Skeletal muscle satellite cell (primary cell): ENCODE data around the gene NUTM2E. TPM values are rescaled to one million over a fixed set of nuclear protein-coding genes. Genes with fewer than 3 reads are reported as not detected.
A peak's percentile ranks its signal among the peaks of the same experiment; 100 is the strongest.
"Not testable (repeated sequence)": the region's sequence is repeated elsewhere in the genome, so short reads cannot be mapped to it uniquely, and the experiment has no call there.

Experiments
- H3K27me3 ChIP-seq: 2 replicates; pipeline ENCODE4 v1.7.0; 2013; ENCODE audit warnings: low read length; ENCODE audit not compliant: control insufficient read depth, insufficient read depth
- H3K36me3 ChIP-seq: 2 replicates; pipeline ENCODE4 v1.7.0; 2013; ENCODE audit warnings: mild to moderate bottlenecking, control low read depth, low read length; ENCODE audit not compliant: insufficient read depth
- H3K4me1 ChIP-seq: 2 replicates; pipeline ENCODE4 v1.7.0; 2013; ENCODE audit warnings: low read length; ENCODE audit not compliant: control insufficient read depth, insufficient read depth
- H3K4me2 ChIP-seq: 2 replicates; pipeline ENCODE4 v1.7.0; 2013; ENCODE audit warnings: mild to moderate bottlenecking, low read length
- H3K4me3 ChIP-seq: 2 replicates; pipeline ENCODE4 v1.7.0; 2013; ENCODE audit warnings: low read length
- H3K9ac ChIP-seq: 2 replicates; pipeline ENCODE4 v1.7.0; 2013; ENCODE audit warnings: mild to moderate bottlenecking, low read depth, low read length, moderate library complexity
- H3K9me3 ChIP-seq: replicated peaks from 2 replicates; pipeline ENCODE4 v1.7.0; 2013; ENCODE audit warnings: mild to moderate bottlenecking, control low read depth, low read length
- total RNA-seq: library from RNA; depleted of rRNA; stranded (reverse); fragments of >200 nt; gene quantifications from 2 replicates; pipeline ENCODE4 v1.2.3, GENCODE V29; 2012; rRNA removed

Gene NUTM2E, protein sequence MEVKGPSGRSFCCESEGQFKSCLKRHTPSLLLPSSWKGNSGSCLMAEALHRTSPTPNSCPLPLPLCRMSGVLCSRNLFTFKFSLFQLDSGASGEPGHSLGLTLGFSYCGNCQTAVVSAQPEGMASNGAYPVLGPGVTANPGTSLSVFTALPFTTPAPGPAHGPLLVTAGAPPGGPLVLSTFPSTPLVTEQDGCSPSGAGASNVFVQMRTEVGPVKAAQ (N-terminal part only)
- not detected in 2 replicates for total RNA-seq

DNA sequence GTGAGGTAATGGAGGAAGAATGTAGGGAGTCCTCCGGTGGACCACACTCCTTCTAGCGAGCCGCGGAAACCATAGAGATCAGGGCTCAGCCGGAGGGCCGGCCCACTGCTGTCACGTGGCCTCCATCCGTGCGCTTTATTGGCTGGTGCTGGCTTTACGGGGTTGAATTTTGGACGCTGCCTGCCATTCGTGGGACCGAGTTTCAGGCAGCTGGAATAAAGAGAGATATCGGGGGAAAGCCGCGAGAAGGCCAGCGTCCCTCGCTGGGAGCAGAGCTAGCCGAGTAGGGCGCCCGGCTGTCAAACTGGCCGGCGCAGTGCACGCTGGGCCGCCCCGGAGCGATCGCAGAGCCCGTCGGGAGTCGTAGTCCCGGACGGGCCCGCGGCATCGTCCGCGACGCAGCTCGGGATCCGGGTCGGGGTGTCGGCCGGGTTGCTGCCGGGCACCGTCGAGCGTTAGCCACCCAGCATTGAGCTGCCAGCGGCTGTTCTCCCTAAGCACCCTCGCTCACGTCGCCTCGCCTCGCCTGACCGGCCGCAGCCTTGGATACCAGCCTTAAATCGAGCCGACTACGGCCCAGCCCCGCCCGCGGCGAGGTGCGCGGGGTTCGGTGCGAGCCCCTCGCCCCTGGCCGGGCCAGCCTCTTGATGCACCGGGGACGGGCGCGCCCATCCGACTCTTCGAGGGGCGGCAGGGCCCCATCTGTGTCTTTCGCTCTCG lies at the start of gene NUTM2E:
Gene NUTM2E, plus strand, starts transcription at position 244 of the 720 bp plus-strand sequence. CDS start 15,002 bp downstream, outside the sequence.
- Histone ChIP-seq H3K4me2 (peak within 1 kb of the TSS; percentile 69), H3K4me3 (peak within 1 kb of the TSS; percentile 72), H3K9ac (peak within 1 kb of the TSS; percentile 76)
- H3K27me3 ChIP-seq, H3K9me3 ChIP-seq, H3K36me3 ChIP-seq, H3K4me1 ChIP-seq: not testable (repeated sequence)

DNA sequence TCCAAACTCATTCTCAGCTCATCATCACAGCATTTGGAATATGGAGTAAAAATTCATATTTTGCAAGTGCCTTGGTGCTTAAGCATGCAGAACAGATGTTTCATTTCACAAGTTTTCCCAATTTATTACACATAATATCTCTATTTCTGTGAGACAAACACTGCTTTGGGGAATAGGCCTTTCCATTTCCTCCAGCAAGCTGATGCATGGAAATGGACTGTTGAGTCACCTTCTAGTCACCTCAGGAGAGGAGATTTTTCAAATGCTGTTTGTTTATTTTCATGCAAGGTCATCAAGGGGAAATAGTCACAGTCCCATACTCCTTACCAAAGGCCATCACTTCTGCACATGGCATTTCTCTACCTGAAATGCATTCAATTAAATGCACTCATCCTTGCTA lies 48.5 kb upstream of the NUTM2E start:
- H3K9me3 ChIP-seq, H3K4me2 ChIP-seq, H3K27me3 ChIP-seq, H3K36me3 ChIP-seq, H3K4me3 ChIP-seq, H3K9ac ChIP-seq, H3K4me1 ChIP-seq: not testable (repeated sequence)

DNA sequence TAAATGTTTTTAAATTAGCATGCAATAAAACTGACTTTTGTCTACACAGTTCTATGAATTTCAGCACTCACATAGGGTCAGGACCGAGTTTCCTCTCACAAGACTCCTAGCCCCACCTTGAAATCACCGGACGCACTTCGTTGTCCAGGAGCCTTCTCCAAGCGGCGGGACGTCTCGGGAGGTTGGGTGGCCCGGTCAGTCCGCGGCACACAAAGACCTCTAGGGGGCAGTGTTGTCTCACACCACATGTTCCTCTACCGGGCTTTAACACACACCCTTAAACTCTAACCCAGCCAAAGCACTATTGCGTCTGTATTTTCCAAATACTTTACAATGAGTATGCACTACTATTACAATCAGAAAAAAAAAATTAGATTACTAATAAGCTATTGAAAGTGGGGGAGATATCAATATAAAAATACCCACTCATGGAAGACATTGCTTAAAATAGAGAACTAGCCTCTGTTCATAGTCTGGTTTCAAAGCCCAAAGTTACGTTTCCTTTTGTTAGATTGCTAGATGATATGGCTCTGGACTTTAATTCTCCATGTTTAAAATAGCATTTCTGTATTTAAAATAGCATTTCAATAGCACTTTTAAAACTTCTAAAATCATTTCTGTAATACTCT lies 47.1 kb upstream of the NUTM2E start:
- not testable (repeated sequence) for H3K9me3 ChIP-seq, H3K9ac ChIP-seq, H3K27me3 ChIP-seq, H3K36me3 ChIP-seq, H3K4me1 ChIP-seq, H3K4me3 ChIP-seq
- H3K4me2 ChIP-seq = peak overlapping the region; percentile 49

DNA sequence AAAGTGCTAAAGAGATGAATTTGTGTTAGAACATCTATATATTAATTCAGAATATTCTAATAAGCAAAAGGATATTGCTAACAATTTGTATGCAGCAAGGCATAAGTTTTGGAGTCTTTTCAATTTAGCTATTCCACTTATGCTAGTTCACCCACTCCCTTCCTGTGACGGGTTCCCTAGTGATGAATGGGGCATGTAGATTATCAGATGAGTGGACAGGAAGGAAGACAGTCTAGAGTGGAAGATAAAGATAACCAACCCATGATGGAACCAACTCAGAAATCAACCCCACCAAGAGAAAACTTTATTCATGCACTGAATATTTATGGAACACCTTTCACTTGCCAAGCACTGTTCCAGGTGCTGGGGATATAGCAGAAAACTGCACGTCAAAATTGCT lies 46.5 kb upstream of the NUTM2E start:
- not testable (repeated sequence) for H3K36me3 ChIP-seq, H3K4me3 ChIP-seq, H3K9ac ChIP-seq

DNA sequence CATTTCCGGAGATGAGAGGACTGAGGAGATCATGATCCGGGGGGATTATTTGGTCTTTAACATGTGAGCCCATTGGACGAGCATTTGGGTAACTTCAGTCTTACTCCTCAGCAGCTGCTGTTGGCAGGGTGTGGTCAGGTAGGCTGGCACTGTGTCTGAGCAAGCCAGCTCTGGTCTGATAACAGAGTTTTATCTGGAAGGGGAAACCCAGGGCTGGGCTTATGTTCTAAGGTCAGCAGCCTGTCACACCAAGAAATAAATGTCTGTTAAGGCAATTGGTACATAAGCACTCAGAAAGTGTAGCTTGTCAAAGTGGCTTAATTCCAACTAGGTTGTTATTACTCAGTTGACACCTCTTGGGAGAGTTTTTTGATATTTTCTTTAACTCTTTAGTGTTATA lies 45.0 kb upstream of the NUTM2E start:
- H3K9me3 ChIP-seq, H3K4me3 ChIP-seq, H3K9ac ChIP-seq, H3K36me3 ChIP-seq, H3K4me2 ChIP-seq, H3K4me1 ChIP-seq, H3K27me3 ChIP-seq: not testable (repeated sequence)

More for the DNA sequence above, 46.5 kb upstream of the NUTM2E start:
- H3K9me3 ChIP-seq, H3K4me1 ChIP-seq, H3K27me3 ChIP-seq, H3K4me2 ChIP-seq: not testable (repeated sequence)

DNA sequence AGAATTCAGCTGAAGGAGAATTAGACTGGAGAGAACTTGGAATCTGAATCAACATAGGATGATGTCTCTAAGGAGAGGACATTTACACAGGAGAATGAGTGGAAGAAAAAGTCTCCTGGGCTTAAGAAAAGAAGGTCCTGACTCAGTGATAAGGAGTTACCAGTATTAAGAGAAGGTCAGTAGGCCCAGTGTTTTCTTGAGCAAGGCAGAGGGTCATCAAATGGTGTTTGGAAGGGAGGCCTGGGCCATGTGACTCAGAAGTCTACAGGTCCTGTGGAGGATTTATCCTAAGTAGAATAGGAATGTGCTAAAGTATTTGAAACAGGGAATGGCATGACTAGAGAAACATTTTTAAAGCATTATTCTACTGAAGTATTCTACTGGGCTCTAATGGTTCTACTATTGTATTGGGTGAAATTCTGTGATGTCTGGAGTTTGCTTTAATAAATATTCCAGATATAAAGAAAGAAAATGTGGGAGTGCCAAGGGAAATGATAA lies 39.0 kb upstream of the NUTM2E start:
- not testable (repeated sequence) for H3K9ac ChIP-seq, H3K4me2 ChIP-seq, H3K36me3 ChIP-seq, H3K4me3 ChIP-seq, H3K9me3 ChIP-seq, H3K4me1 ChIP-seq, H3K27me3 ChIP-seq

DNA sequence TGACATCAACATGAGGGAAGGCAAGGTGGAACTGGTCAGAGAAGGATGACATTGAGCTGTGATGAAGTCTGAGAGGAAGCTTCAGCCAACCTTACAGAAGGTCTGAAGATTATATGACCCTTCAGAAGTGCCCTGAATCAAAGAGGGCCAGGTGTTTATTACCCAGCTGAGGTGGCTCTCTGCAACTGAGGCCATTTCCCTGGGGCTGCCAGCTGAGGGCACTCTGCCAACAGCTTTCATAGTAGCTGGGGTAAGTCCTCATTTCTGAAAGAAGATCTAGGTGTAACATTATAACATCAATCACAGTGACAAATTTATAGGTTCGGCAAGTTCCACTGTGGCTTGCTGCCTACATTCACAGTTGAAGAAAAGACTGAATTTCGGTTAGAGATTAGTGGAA lies 37.2 kb upstream of the NUTM2E start:
- not testable (repeated sequence) for H3K4me3 ChIP-seq, H3K27me3 ChIP-seq, H3K36me3 ChIP-seq, H3K9me3 ChIP-seq, H3K4me2 ChIP-seq, H3K9ac ChIP-seq, H3K4me1 ChIP-seq

DNA sequence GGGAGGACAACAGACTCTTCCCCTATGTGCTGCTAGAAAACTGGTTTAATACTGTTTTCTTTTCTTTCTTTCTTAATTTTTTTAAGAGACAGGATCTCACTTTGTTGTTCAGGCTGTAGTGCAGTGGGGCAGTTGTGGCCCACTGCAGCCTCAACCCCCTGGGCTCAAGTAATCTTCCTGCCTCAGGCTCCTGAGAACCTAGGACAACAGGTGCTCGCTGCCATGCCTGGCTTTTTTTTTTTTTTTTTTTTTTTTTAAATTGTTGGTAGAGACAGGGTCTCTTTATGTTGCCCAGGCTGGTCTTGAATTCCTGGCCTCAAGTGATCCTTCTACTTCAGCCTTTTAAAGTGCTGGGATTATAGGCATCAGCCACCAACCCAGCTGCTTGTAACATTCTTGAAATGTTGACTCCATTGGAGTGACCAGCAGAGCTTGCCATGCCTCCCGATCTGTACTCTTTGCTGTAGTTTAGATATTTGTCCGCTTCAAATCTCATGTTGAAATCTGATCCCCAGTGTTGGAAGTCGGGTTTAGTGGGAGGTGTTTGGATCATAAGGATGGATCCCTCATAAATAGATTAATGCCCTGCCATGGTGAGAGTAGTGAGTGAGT lies 34.5 kb upstream of the NUTM2E start:
- H3K9ac ChIP-seq, H3K27me3 ChIP-seq, H3K36me3 ChIP-seq, H3K4me3 ChIP-seq, H3K4me1 ChIP-seq, H3K4me2 ChIP-seq, H3K9me3 ChIP-seq: not testable (repeated sequence)

DNA sequence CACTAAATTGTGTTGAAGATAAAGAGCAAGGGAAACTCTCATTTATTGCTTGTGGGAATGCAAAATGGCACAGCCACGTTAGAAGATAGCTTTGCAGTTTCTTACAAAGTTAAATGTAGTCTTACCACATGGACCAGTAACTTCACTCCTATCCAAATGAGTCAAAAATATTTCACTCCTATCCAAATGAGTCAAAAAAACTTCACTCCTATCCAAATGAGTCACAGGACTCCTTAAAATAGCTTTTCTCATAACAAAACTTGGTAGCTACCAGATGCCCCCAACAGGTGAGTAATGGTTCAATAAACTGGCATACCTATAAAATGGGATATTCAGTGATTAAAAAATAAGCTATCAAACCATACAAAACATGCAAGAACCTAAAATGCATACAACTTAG lies 27.2 kb upstream of the NUTM2E start:
- H3K9me3 ChIP-seq, H3K4me1 ChIP-seq, H3K4me2 ChIP-seq, H3K27me3 ChIP-seq, H3K9ac ChIP-seq, H3K36me3 ChIP-seq, H3K4me3 ChIP-seq: not testable (repeated sequence)

DNA sequence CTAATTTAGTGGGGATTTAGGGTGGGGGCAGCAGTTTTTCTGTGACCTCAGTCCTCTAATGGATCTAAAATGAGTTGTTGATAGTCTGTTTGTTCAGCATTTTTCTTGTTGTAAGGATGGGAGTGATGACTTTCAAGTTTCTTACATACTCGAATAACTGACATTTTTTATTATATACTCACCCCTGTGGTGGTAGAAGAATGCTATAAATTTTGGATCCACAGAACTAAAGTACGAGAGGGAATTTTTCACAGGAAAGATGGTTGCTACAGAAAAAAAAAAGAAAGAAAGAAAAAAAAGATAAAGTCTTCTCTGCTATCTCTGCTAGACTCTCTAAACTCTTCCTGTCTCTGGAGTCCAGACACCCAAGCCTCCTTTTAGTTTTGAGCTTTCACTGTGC lies 20.7 kb upstream of the NUTM2E start:
- not testable (repeated sequence) for H3K27me3 ChIP-seq, H3K9me3 ChIP-seq, H3K4me1 ChIP-seq, H3K36me3 ChIP-seq, H3K4me3 ChIP-seq, H3K4me2 ChIP-seq
- H3K9ac ChIP-seq = peak overlapping the region; percentile 21

DNA sequence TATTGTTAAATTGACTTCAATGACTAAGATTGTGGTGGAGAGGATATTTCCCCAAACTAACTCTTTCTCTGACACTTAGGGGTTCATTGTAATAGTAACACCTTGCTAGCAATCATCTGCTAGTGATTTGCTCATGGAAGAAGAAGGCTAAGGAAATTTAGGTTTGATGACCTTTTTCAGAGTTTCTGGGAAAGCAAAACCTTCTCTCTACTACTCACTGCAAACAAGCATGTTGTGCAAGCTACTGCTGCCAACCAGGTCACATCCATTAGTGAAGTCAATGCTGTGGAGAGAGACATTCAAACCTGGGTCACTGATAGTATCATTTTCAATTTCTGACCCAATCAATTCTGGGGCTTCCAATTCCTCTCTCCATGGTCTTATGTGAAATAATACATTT lies 14.6 kb upstream of the NUTM2E start:
- not testable (repeated sequence) for H3K27me3 ChIP-seq, H3K4me2 ChIP-seq, H3K9me3 ChIP-seq, H3K9ac ChIP-seq, H3K4me3 ChIP-seq, H3K36me3 ChIP-seq, H3K4me1 ChIP-seq
